ENCODE results near the gene KPTN.
A peak's percentile ranks its signal among the peaks of the same experiment; 100 is the strongest.

The KPTN gene

DNA sequence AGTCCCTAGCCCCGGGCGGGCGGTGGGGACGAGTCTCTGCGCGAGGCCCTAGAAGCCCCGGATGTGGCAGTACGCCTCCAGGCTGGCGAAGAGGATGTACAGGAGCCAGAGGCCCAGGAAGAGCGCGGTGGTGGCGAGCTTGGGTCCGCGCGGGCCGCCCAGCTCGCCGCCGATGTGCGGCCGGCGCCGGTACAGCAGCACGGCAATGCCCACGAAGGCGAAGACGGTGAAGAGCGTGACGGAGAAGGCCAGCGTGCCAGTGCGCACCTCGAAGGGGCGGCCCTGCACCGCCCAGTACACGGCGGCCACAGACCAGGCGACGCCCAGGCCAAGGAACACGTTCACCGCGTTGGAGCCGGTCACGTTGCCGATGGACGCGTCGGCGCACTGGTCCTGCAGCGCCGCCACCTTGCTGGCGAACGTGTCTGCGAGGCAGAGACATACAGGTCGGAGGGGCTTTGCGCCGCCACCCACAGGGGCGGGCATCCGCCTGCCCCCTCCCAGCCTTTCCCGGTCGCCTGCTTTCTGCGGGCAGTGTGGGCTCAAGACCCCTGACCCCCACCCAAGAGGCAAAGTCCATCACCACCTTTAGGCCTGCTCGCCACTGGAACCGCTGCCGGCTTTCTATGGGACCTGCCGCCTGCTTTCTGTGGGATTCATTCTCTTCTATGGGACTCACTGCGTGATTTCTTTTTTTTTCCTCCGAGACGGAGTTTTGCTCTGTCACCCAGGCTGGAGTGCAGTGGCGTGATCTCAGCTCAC lies 53.8 kb downstream of the KPTN start:
- no peak for FAIRE-seq

DNA sequence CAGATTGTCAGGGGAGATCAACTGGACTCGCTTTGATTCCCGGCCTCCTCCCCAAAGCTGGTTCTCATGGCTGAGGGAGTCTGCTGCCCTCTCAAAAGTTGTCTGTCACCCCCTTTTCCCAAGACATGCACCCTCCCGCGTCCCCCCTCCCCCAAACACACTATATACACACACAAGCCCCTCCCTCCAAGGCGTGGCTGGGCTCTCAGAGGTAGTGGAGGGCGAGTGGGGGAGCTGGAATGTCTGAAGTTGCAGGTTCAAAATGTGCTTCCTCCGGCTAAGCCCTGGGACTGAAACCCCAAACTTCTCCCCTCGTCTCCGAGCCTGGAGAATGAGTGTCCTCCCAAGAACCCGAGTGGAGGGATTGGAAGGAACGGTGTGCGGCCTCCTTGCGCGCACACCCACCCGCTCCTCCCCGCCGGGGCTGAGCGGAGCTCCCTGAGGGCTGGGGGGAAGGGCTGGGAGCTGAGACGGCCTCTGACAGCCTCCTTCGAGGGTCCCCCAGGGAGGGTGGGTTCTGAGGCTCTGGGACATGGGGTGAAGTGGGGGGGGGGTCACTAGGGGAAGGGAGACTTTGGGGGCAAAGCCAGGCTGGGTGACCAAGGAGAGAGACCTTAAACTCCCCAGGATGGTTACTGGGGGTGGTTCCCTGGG lies 54.8 kb downstream of the KPTN start:
- no peak for FAIRE-seq

DNA sequence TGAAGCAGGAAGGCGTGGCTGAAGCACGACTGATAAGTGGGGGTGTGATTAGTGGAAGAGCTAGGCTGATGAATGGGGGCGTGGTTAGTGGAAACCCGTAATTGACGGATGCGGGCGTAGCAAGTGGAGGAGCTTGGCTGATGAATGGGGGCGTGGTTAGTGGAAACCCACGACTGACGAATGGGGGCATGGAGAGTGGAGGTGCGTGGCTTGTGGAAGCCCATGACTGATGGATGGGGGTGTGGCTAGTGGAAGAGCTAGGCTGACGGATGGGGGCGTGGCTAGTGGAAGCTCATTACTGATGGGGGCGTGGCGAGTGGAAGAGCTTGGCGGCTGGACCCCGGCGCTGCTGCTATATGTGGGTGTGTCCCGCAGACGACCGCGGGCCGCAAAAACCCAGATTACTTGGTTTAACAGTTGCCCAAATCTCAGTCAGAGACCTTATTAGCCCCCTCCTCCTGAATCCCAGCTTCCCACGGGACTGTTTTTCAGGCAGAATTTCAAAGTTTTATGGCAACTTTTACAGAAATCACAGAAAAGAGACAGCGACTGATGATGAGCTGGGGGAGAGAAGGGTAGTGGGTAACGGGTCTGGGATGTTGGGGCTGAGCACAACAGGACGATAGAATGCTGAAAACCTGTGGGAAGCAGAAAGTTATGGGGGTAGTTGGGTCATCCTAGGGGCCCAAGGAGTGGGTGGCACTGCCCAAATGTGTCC lies 55.7 kb downstream of the KPTN start:
- peak; percentile 98 for FAIRE-seq

DNA sequence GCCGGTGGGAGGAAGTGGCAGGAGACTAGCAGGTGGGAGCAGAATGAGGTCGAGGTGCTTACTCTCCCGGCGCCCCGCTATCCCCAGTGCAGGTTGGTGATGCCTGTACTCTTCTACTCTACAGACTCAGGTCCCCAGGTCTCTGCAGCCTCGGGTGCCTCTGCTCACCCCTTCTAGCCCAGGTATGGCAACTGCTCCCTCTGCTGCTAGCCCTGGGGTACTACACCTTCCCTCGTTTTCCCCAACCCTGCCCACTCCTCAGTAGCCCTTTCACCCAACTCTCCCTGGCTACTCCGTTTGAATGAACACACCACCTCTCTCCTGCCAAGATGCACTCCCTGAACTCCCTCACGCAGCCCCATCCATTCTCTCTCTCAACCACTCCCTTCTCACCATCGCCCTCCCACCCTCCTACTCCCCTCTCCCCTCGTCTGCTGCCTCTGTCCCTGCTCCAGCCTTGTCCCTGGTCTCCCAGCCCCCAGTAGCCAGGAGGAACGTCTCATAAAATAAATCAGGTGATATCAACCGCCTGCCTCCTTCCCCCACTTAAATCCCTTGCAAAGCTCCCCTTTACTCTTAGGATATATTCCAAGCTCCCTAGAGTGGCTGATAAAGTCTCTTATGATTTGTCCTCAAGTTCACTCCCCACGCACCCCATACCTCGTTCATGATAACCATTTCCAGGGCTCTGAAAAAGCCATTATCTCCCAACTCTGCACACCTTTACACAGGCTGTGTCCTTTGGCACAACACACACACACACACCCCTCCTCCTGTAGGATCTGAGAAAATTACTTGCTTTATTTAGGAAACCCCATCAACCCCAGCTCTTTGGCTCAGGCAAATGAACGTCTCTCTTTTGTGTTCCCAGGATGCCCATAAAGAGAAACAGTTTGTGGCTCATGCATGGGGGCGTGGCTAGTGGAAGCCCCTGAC lies 56.5 kb downstream of the KPTN start:
- FAIRE-seq, result no peak
